ENCODE measurements around the gene OLIG2. TPM values are rescaled to one million over a fixed set of nuclear protein-coding genes. Genes with fewer than 3 reads are reported as not detected.

The OLIG2 gene
- total RNA-seq, 5 donors from 2014 or later (not counting 1 experiment from before 2014, with no cell fraction given) = not detected

DNA sequence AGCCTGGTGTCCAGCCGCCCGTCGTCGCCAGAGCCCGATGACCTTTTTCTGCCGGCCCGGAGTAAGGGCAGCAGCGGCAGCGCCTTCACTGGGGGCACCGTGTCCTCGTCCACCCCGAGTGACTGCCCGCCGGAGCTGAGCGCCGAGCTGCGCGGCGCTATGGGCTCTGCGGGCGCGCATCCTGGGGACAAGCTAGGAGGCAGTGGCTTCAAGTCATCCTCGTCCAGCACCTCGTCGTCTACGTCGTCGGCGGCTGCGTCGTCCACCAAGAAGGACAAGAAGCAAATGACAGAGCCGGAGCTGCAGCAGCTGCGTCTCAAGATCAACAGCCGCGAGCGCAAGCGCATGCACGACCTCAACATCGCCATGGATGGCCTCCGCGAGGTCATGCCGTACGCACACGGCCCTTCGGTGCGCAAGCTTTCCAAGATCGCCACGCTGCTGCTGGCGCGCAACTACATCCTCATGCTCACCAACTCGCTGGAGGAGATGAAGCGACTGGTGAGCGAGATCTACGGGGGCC, 1.2 kb downstream of the OLIG2 start:
- ATAC-seq (replicated peaks in 1 of 4) = no peak
- ChIA-PET POLR2A (no interaction called here), CTCF (no interaction called here)
- Mint-ChIP-seq H3K4me3 (peak overlapping the region in 1 of 3 donors; percentile 67), H3K4me1 (peaks cover 52 to 56% (median 56%) of the 10 kb centered on the region in 3 donors), H3K27ac (peak overlapping the region in 1 of 2 donors; percentile 46), H3K36me3 (no peaks in the 10 kb centered on the region), H3K27me3 (peaks cover 52 to 79% of the 10 kb centered on the region in 2 donors), H3K9me3 (no peaks in the 10 kb centered on the region)
- no peaks in the 10 kb centered on the region for H3K9me3 ChIP-seq
- H3K27me3 ChIP-seq (replicated peaks in 1 of 2; ENCODE audit: control insufficient read depth in 2 of 2, extremely low read depth in 1 of 2, insufficient read depth in 2 of 2, low read length in 1 of 2) = peaks cover 23 to 94% of the 10 kb centered on the region in 2 experiments
- no peak overlapping the region for H3K27ac ChIP-seq (ENCODE audit: low read length)
- peaks cover 12 to 69% of the 10 kb centered on the region in 2 experiments for H3K4me1 ChIP-seq (ENCODE audit: control insufficient read depth in 1 of 2, extremely low read depth in 1 of 2, insufficient read depth in 2 of 2, low read length in 2 of 2)
- 8% methylated on average over 54 of the region's 54 CpGs for WGBS (ENCODE audit: insufficient coverage)
- peak in 1 of 35 experiments; percentile 11 for DNase-seq
- peak overlapping the region in 1 of 2 donors; percentile 62 for H3K4me3 ChIP-seq (ENCODE audit: control insufficient read depth in 1 of 2, extremely low read depth in 1 of 2, low read length in 1 of 2)
- H3K36me3 ChIP-seq (ENCODE audit: control insufficient read depth in 2 of 2, extremely low read depth in 1 of 2, insufficient read depth in 1 of 2, low read length in 1 of 2) = no peaks in the 10 kb centered on the region

DNA sequence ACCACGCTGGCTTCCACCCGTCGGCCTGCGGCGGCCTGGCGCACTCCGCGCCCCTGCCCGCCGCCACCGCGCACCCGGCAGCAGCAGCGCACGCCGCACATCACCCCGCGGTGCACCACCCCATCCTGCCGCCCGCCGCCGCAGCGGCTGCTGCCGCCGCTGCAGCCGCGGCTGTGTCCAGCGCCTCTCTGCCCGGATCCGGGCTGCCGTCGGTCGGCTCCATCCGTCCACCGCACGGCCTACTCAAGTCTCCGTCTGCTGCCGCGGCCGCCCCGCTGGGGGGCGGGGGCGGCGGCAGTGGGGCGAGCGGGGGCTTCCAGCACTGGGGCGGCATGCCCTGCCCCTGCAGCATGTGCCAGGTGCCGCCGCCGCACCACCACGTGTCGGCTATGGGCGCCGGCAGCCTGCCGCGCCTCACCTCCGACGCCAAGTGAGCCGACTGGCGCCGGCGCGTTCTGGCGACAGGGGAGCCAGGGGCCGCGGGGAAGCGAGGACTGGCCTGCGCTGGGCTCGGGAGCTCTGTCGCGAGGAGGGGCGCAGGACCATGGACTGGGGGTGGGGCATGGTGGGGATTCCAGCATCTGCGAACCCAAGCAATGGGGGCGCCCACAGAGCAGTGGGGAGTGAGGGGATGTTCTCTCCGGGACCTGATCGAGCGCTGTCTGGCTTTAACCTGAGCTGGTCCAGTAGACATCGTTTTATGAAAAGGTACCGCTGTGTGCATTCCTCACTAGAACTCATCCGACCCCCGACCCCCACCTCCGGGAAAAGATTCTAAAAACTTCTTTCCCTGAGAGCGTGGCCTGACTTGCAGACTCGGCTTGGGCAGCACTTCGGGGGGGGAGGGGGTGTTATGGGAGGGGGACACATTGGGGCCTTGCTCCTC, 1.9 kb downstream of the OLIG2 start:
- Histone ChIP-seq H3K36me3 (ENCODE audit: control insufficient read depth in 2 of 2, extremely low read depth in 1 of 2, insufficient read depth in 1 of 2, low read length in 1 of 2) (no peaks in the 10 kb centered on the region), H3K9me3 (no peaks in the 10 kb centered on the region), H3K27me3 (replicated peaks in 1 of 2; ENCODE audit: control insufficient read depth in 2 of 2, extremely low read depth in 1 of 2, insufficient read depth in 2 of 2, low read length in 1 of 2) (peaks cover 21 to 93% of the 10 kb centered on the region in 2 experiments), H3K4me3 (ENCODE audit: control insufficient read depth in 1 of 2, extremely low read depth in 1 of 2, low read length in 1 of 2) (peak overlapping the region in 1 of 2 donors; percentile 62), H3K4me1 (ENCODE audit: control insufficient read depth in 1 of 2, extremely low read depth in 1 of 2, insufficient read depth in 2 of 2, low read length in 2 of 2) (peaks cover 12 to 68% of the 10 kb centered on the region in 2 experiments), H3K27ac (ENCODE audit: low read length) (no peak overlapping the region)
- Mint-ChIP-seq H3K27ac (no peak overlapping the region), H3K4me1 (peaks cover 45 to 51% (median 49%) of the 10 kb centered on the region in 3 donors), H3K9me3 (no peaks in the 10 kb centered on the region), H3K36me3 (no peaks in the 10 kb centered on the region), H3K27me3 (peaks cover 50 to 79% of the 10 kb centered on the region in 2 donors), H3K4me3 (peak overlapping the region in 1 of 3 donors; percentile 71)
- POLR2A ChIA-PET = no interaction called here
- 4% methylated on average over 72 of the region's 85 CpGs for WGBS (ENCODE audit: insufficient coverage)
- CTCF ChIA-PET = interaction anchor here in 1 of 2 donors (0.6 kb wide), 1 partner anchor 451 kb away, joined by 3 read pairs; no protein-coding TSS in a partner anchor
- ATAC-seq (replicated peaks in 1 of 4) (peak in 1 of 4 experiments; percentile 36), DNase-seq (peak in 1 of 35 experiments; percentile 15)

DNA sequence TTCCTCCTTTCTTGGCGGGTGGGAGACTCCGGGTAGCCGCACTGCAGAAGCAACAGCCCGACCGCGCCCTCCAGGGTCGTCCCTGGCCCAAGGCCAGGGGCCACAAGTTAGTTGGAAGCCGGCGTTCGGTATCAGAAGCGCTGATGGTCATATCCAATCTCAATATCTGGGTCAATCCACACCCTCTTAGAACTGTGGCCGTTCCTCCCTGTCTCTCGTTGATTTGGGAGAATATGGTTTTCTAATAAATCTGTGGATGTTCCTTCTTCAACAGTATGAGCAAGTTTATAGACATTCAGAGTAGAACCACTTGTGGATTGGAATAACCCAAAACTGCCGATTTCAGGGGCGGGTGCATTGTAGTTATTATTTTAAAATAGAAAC, 2.5 kb downstream of the OLIG2 start:
- peaks cover 49 to 78% of the 10 kb centered on the region in 2 donors for H3K27me3 Mint-ChIP-seq
- H3K9me3 Mint-ChIP-seq = no peaks in the 10 kb centered on the region
- no peak overlapping the region for H3K27ac Mint-ChIP-seq
- H3K4me1 ChIP-seq (ENCODE audit: control insufficient read depth in 1 of 2, extremely low read depth in 1 of 2, insufficient read depth in 2 of 2, low read length in 2 of 2) = peaks cover 12 to 62% of the 10 kb centered on the region in 2 experiments
- peak overlapping the region; percentile 36 to 71 (median 41) for H3K4me3 Mint-ChIP-seq
- no peaks in the 10 kb centered on the region for H3K9me3 ChIP-seq
- no peaks in the 10 kb centered on the region for H3K36me3 Mint-ChIP-seq
- H3K27ac ChIP-seq (ENCODE audit: low read length) = no peak overlapping the region
- DNase-seq (no peak), ATAC-seq (replicated peaks in 1 of 4) (no peak)
- H3K4me1 Mint-ChIP-seq = peaks cover 42 to 49% (median 47%) of the 10 kb centered on the region in 3 donors
- ChIA-PET CTCF (no interaction called here), POLR2A (no interaction called here)
- peak overlapping the region in 1 of 2 donors; percentile 73 for H3K4me3 ChIP-seq (ENCODE audit: control insufficient read depth in 1 of 2, extremely low read depth in 1 of 2, low read length in 1 of 2)
- no peaks in the 10 kb centered on the region for H3K36me3 ChIP-seq (ENCODE audit: control insufficient read depth in 2 of 2, extremely low read depth in 1 of 2, insufficient read depth in 1 of 2, low read length in 1 of 2)
- peaks cover 21 to 91% of the 10 kb centered on the region in 2 experiments for H3K27me3 ChIP-seq (replicated peaks in 1 of 2; ENCODE audit: control insufficient read depth in 2 of 2, extremely low read depth in 1 of 2, insufficient read depth in 2 of 2, low read length in 1 of 2)
- WGBS (ENCODE audit: insufficient coverage) = no CpG with 5 or more reads among the region's 15 CpGs

DNA sequence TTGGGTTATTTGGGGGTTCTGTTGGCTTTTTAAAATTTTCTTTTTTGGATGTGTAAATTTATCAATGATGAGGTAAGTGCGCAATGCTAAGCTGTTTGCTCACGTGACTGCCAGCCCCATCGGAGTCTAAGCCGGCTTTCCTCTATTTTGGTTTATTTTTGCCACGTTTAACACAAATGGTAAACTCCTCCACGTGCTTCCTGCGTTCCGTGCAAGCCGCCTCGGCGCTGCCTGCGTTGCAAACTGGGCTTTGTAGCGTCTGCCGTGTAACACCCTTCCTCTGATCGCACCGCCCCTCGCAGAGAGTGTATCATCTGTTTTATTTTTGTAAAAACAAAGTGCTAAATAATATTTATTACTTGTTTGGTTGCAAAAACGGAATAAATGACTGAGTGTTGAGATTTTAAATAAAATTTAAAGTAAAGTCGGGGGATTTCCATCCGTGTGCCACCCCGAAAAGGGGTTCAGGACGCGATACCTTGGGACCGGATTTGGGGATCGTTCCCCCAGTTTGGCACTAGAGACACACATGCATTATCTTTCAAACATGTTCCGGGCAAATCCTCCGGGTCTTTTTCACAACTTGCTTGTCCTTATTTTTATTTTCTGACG, 3.1 kb downstream of the OLIG2 start:
- no peaks in the 10 kb centered on the region for H3K36me3 Mint-ChIP-seq

DNA sequence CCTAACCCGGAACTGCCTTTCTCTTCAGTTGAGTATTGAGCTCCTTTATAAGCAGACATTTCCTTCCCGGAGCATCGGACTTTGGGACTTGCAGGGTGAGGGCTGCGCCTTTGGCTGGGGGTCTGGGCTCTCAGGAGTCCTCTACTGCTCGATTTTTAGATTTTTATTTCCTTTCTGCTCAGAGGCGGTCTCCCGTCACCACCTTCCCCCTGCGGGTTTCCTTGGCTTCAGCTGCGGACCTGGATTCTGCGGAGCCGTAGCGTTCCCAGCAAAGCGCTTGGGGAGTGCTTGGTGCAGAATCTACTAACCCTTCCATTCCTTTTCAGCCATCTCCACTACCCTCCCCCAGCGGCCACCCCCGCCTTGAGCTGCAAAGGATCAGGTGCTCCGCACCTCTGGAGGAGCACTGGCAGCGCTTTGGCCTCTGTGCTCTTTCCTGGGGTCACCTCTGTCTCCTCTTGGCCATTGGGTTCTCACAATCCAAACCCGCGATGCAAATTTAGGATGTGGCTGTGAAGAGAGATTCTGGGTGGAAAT, 3.7 kb downstream of the OLIG2 start:
- H3K4me3 ChIP-seq (ENCODE audit: control insufficient read depth in 1 of 2, extremely low read depth in 1 of 2, low read length in 1 of 2) = peak overlapping the region in 1 of 2 donors; percentile 73

More for the DNA sequence above, 3.1 kb downstream of the OLIG2 start:
- H3K4me3 ChIP-seq (ENCODE audit: control insufficient read depth in 1 of 2, extremely low read depth in 1 of 2, low read length in 1 of 2) = peak overlapping the region in 1 of 2 donors; percentile 73
- ATAC-seq (replicated peaks in 1 of 4) = peak; percentile 56 to 70 (median 61)
- peaks cover 21 to 90% of the 10 kb centered on the region in 2 experiments for H3K27me3 ChIP-seq (replicated peaks in 1 of 2; ENCODE audit: control insufficient read depth in 2 of 2, extremely low read depth in 1 of 2, insufficient read depth in 2 of 2, low read length in 1 of 2)
- POLR2A ChIA-PET = no interaction called here
- no peaks in the 10 kb centered on the region for H3K9me3 ChIP-seq
- Mint-ChIP-seq H3K27ac (no peak overlapping the region), H3K9me3 (no peaks in the 10 kb centered on the region), H3K4me3 (peak overlapping the region; percentile 41 to 71 (median 59)), H3K27me3 (peaks cover 44 to 75% of the 10 kb centered on the region in 2 donors), H3K4me1 (peaks cover 40 to 44% (median 44%) of the 10 kb centered on the region in 3 donors)
- peak in 17 of 35 experiments; percentile 11 to 52 (median 26) for DNase-seq
- H3K27ac ChIP-seq (ENCODE audit: low read length) = no peak overlapping the region
- no peaks in the 10 kb centered on the region for H3K36me3 ChIP-seq (ENCODE audit: control insufficient read depth in 2 of 2, extremely low read depth in 1 of 2, insufficient read depth in 1 of 2, low read length in 1 of 2)
- peaks cover 12 to 56% of the 10 kb centered on the region in 2 experiments for H3K4me1 ChIP-seq (ENCODE audit: control insufficient read depth in 1 of 2, extremely low read depth in 1 of 2, insufficient read depth in 2 of 2, low read length in 2 of 2)
- 3% methylated on average over 8 of the region's 28 CpGs for WGBS (ENCODE audit: insufficient coverage)
- CTCF ChIA-PET = no interaction called here

DNA sequence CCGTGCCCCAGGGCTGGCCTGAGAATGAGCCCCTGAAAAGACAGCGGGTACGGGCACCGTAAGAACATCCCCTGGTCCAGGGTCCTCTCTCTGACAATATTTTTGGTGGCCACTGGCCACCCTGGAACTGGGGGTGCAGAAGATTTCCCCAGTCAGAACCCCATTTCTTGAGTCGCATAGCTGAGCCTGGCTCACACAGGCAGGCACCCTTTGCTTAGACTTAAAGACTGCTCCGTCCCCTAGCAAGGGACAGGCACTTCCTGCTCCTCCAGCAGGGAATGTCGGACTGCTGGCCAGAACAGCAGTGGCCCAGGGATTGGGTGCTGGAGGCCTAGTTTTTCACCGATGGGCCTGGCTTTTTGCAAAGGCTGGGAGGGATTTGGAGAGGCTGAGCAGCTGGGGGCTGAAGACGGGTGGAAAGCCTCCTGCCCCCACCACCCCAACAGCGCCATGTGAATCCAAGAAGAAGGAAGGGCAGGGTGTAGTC, 4.3 kb downstream of the OLIG2 start:
- no peaks in the 10 kb centered on the region for H3K36me3 ChIP-seq (ENCODE audit: control insufficient read depth in 2 of 2, extremely low read depth in 1 of 2, insufficient read depth in 1 of 2, low read length in 1 of 2)
- Mint-ChIP-seq H3K4me3 (peak overlapping the region in 1 of 3 donors; percentile 71), H3K36me3 (no peaks in the 10 kb centered on the region), H3K27ac (no peak overlapping the region), H3K27me3 (peaks cover 44 to 74% of the 10 kb centered on the region in 2 donors), H3K4me1 (peaks cover 32 to 34% (median 33%) of the 10 kb centered on the region in 3 donors), H3K9me3 (no peaks in the 10 kb centered on the region)
- no peaks in the 10 kb centered on the region for H3K9me3 ChIP-seq
- peaks cover 17 to 88% of the 10 kb centered on the region in 2 experiments for H3K27me3 ChIP-seq (replicated peaks in 1 of 2; ENCODE audit: control insufficient read depth in 2 of 2, extremely low read depth in 1 of 2, insufficient read depth in 2 of 2, low read length in 1 of 2)
- H3K4me3 ChIP-seq (ENCODE audit: control insufficient read depth in 1 of 2, extremely low read depth in 1 of 2, low read length in 1 of 2) = no peak overlapping the region
- no peak overlapping the region for H3K27ac ChIP-seq (ENCODE audit: low read length)
- ATAC-seq (replicated peaks in 1 of 4) (no peak), DNase-seq (no peak)
- peaks cover 12 to 45% of the 10 kb centered on the region in 2 experiments for H3K4me1 ChIP-seq (ENCODE audit: control insufficient read depth in 1 of 2, extremely low read depth in 1 of 2, insufficient read depth in 2 of 2, low read length in 2 of 2)
- WGBS (ENCODE audit: insufficient coverage) = 90% methylated on average over 6 of the region's 10 CpGs
- ChIA-PET CTCF (no interaction called here), POLR2A (no interaction called here)

More for the DNA sequence above, 3.7 kb downstream of the OLIG2 start:
- Histone ChIP-seq H3K9me3 (no peaks in the 10 kb centered on the region), H3K4me1 (ENCODE audit: control insufficient read depth in 1 of 2, extremely low read depth in 1 of 2, insufficient read depth in 2 of 2, low read length in 2 of 2) (peaks cover 12 to 50% of the 10 kb centered on the region in 2 experiments), H3K36me3 (ENCODE audit: control insufficient read depth in 2 of 2, extremely low read depth in 1 of 2, insufficient read depth in 1 of 2, low read length in 1 of 2) (no peaks in the 10 kb centered on the region), H3K27me3 (replicated peaks in 1 of 2; ENCODE audit: control insufficient read depth in 2 of 2, extremely low read depth in 1 of 2, insufficient read depth in 2 of 2, low read length in 1 of 2) (peaks cover 20 to 90% of the 10 kb centered on the region in 2 experiments), H3K27ac (ENCODE audit: low read length) (no peak overlapping the region)
- ATAC-seq (replicated peaks in 1 of 4) (no peak), DNase-seq (no peak)
- ChIA-PET POLR2A (no interaction called here), CTCF (no interaction called here)
- WGBS (ENCODE audit: insufficient coverage) = 49% methylated on average over 15 of the region's 19 CpGs
- Mint-ChIP-seq H3K27me3 (peaks cover 42 to 75% of the 10 kb centered on the region in 2 donors), H3K27ac (no peak overlapping the region), H3K4me3 (peak overlapping the region; percentile 41 to 71 (median 59)), H3K9me3 (no peaks in the 10 kb centered on the region), H3K36me3 (no peaks in the 10 kb centered on the region), H3K4me1 (peaks cover 34 to 38% (median 38%) of the 10 kb centered on the region in 3 donors)
